PFSK-1 (cell line): ENCODE results near the gene FIBCD1.

Experiments
- FOXP2 ChIP-seq: optimal IDR thresholded peaks from 2 replicates; pipeline ENCODE3; 2011; ENCODE audit warnings: borderline replicate concordance, control low read depth, inconsistent platforms; ENCODE audit not compliant: insufficient read depth; ENCODE audit errors: extremely low read length, extremely low read depth
- POLR2AphosphoS5 ChIP-seq: IDR thresholded peaks from 2 replicates; pipeline ENCODE4 v1.6.1; 2012; ENCODE audit warnings: low read depth, mild to moderate bottlenecking, control low read depth, low read length, moderate library complexity
- SIN3A ChIP-seq: IDR thresholded peaks from 2 replicates; pipeline ENCODE4 v1.6.1; 2012; ENCODE audit warnings: mild to moderate bottlenecking, low read length, moderate library complexity, borderline replicate concordance; ENCODE audit not compliant: insufficient read depth
- TAF1 ChIP-seq: IDR thresholded peaks from 2 replicates; pipeline ENCODE4 v1.6.1; 2012; ENCODE audit warnings: low read length, control low read depth, borderline replicate concordance; ENCODE audit not compliant: insufficient read depth
- TF ChIP-seq, protein P1 (sequence below), 2 experiments: IDR thresholded peaks; 2 replicates each; pipeline versions ENCODE4 v1.6.1 to v1.8.0; 2011 to 2012; ENCODE audit warnings: low read depth in 2 of 2, low read length in 2 of 2, control low read depth in 1 of 2, inconsistent platforms in 1 of 2, mild to moderate bottlenecking in 1 of 2, moderate library complexity in 1 of 2; ENCODE audit not compliant: insufficient read depth in 1 of 2

Gene FIBCD1

GRCh38 chr9:130897105-130897751 is 41.8 kb downstream of the FIBCD1 start:
- no peak for TF ChIP-seq FOXP2
- TF ChIP-seq, protein P1, sequence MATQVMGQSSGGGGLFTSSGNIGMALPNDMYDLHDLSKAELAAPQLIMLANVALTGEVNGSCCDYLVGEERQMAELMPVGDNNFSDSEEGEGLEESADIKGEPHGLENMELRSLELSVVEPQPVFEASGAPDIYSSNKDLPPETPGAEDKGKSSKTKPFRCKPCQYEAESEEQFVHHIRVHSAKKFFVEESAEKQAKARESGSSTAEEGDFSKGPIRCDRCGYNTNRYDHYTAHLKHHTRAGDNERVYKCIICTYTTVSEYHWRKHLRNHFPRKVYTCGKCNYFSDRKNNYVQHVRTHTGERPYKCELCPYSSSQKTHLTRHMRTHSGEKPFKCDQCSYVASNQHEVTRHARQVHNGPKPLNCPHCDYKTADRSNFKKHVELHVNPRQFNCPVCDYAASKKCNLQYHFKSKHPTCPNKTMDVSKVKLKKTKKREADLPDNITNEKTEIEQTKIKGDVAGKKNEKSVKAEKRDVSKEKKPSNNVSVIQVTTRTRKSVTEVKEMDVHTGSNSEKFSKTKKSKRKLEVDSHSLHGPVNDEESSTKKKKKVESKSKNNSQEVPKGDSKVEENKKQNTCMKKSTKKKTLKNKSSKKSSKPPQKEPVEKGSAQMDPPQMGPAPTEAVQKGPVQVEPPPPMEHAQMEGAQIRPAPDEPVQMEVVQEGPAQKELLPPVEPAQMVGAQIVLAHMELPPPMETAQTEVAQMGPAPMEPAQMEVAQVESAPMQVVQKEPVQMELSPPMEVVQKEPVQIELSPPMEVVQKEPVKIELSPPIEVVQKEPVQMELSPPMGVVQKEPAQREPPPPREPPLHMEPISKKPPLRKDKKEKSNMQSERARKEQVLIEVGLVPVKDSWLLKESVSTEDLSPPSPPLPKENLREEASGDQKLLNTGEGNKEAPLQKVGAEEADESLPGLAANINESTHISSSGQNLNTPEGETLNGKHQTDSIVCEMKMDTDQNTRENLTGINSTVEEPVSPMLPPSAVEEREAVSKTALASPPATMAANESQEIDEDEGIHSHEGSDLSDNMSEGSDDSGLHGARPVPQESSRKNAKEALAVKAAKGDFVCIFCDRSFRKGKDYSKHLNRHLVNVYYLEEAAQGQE (IDR thresholded peaks at IDR 0.05; ENCODE audit: insufficient read depth in 1 of 2, low read depth in 2 of 2, low read length in 2 of 2), result no peak
- TF ChIP-seq POLR2AphosphoS5, result no peak
- TF ChIP-seq TAF1, result no peak
- no peak for TF ChIP-seq SIN3A

DNA sequence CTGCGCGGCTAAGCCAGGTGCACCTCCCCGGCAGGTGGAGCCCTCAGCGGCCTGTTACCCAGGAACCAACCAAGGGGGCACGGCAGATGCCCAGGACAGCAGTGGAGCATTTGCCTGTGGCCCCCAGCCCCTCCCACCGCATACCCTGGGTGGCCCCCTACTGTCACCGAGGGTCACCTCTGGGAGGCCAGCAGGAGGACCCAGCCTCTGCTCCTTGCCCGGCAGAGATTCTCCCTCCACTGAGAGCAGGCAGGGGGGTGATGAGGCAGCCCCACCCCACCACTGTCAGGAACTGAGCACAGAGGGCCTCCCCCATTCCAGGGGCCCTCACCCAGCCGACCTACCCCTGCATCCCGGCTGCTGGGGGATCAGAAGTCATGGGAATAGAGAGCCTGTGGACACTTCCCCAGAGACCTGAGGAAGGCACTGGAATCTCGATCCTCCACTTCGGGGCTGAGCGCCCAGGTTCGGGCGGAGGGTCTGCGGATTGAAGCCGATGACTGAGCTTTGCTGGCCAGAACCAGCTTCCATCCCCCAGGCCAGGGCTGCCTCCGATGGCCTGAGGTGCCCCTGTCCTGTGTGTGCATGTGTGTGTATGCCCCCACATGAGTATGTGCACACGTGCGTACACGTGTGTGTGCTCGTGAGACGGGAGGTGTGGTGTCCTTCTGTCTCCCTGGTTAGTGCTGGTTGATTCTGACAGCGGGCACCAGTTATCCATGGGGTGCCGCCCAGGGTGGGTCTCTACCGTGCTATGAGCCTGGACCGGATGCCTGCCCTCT is 42.6 kb downstream of the FIBCD1 start, which contains the start of gene QRFP:
Gene QRFP (minus strand): TSS at position 580 of the 782 bp plus-strand sequence. CDS start 2,974 bp downstream, outside the sequence.
- TF ChIP-seq TAF1, result no peak
- TF ChIP-seq, protein P1 (IDR thresholded peaks at IDR 0.05; ENCODE audit: insufficient read depth in 1 of 2, low read depth in 2 of 2, low read length in 2 of 2), result no peak
- TF ChIP-seq FOXP2, result no peak
- TF ChIP-seq SIN3A, result no peak
- no peak for TF ChIP-seq POLR2AphosphoS5

- TF ChIP-seq FOXP2 (no peak), SIN3A (no peak), POLR2AphosphoS5 (no peak), TAF1 (no peak)
- TF ChIP-seq, protein P1 (IDR thresholded peaks at IDR 0.05; ENCODE audit: insufficient read depth in 1 of 2, low read depth in 2 of 2, low read length in 2 of 2), result no peak
These were observed 43.4 kb downstream of the FIBCD1 start for GRCh38 chr9:130895481-130896232.

GRCh38 chr9:130895038-130895437 is 44.0 kb downstream of the FIBCD1 start:
- no peak for TF ChIP-seq POLR2AphosphoS5
- TF ChIP-seq, protein P1 (IDR thresholded peaks at IDR 0.05; ENCODE audit: insufficient read depth in 1 of 2, low read depth in 2 of 2, low read length in 2 of 2), result no peak
- TF ChIP-seq TAF1, result no peak
- no peak for TF ChIP-seq FOXP2
- no peak for TF ChIP-seq SIN3A
